Activated naive CD8-positive, alpha-beta T cell treated with anti-CD3 and anti-CD28 coated beads for 36 hours (primary cell): Measurements from ENCODE around the gene TMOD3. TPM values are rescaled to one million over a fixed set of nuclear protein-coding genes. Genes with fewer than 3 reads are reported as not detected.

Experiments
- DNase-seq: peaks from one replicate; pipeline ENCODE4 v3.0.0; 2021
- H3K27ac Mint-ChIP-seq: one replicate; pipeline ENCODE4 v1.8.0; 2022; ENCODE audit warnings: mild to moderate bottlenecking, moderate library complexity, mixed read lengths
- H3K27me3 Mint-ChIP-seq: one replicate; pipeline ENCODE4 v1.8.0; 2022; ENCODE audit warnings: mild to moderate bottlenecking, mixed read lengths
- H3K36me3 Mint-ChIP-seq: one replicate; pipeline ENCODE4 v1.8.0; 2021; ENCODE audit warnings: mild to moderate bottlenecking, mixed read lengths
- H3K4me1 Mint-ChIP-seq: one replicate; pipeline ENCODE4 v1.8.0; 2021; ENCODE audit warnings: mixed read lengths
- H3K4me3 Mint-ChIP-seq: one replicate; pipeline ENCODE4 v1.8.0; 2022; ENCODE audit warnings: mild to moderate bottlenecking, moderate library complexity, mixed read lengths
- H3K9me3 Mint-ChIP-seq: one replicate; pipeline ENCODE4 v1.8.0; 2022; ENCODE audit warnings: mixed read lengths
- total RNA-seq, 2 experiments: library from RNA; stranded (reverse); gene quantifications; one replicate each; pipeline ENCODE4 v1.2.3, GENCODE V29; 2021

TMOD3 gene
- total RNA-seq, 2 experiments from 2014 or later = 45.9 to 48.9 TPM

GRCh38 chr15:51889486-51889885 lies 60.0 kb downstream of the TMOD3 start:
- no peak for DNase-seq
- peaks cover 27% of the 10 kb centered on the region for H3K36me3 Mint-ChIP-seq
- peaks cover 3% of the 10 kb centered on the region for H3K4me1 Mint-ChIP-seq
- no peaks in the 10 kb centered on the region for H3K27me3 Mint-ChIP-seq
- no peak overlapping the region for H3K27ac Mint-ChIP-seq
- no peak overlapping the region for H3K4me3 Mint-ChIP-seq
- peaks cover 5% of the 10 kb centered on the region for H3K9me3 Mint-ChIP-seq

GRCh38 chr15:51904421-51904820 lies 75.0 kb downstream of the TMOD3 start:
- no peak overlapping the region for H3K27ac Mint-ChIP-seq
- DNase-seq = no peak
- no peaks in the 10 kb centered on the region for H3K27me3 Mint-ChIP-seq
- peaks cover 19% of the 10 kb centered on the region for H3K36me3 Mint-ChIP-seq
- no peak overlapping the region for H3K4me3 Mint-ChIP-seq
- no peaks in the 10 kb centered on the region for H3K9me3 Mint-ChIP-seq
- H3K4me1 Mint-ChIP-seq = no peaks in the 10 kb centered on the region

GRCh38 chr15:51904931-51905330 lies 75.5 kb downstream of the TMOD3 start:
- no peaks in the 10 kb centered on the region for H3K4me1 Mint-ChIP-seq

GRCh38 chr15:51907136-51907862 lies 77.8 kb downstream of the TMOD3 start:
- H3K9me3 Mint-ChIP-seq = no peaks in the 10 kb centered on the region
- peaks cover 17% of the 10 kb centered on the region for H3K36me3 Mint-ChIP-seq
- H3K27me3 Mint-ChIP-seq = no peaks in the 10 kb centered on the region
- H3K4me1 Mint-ChIP-seq = no peaks in the 10 kb centered on the region
- H3K4me3 Mint-ChIP-seq = no peak overlapping the region
- no peak for DNase-seq
- H3K27ac Mint-ChIP-seq = no peak overlapping the region

More at GRCh38 chr15:51904931-51905330, 75.5 kb downstream of the TMOD3 start:
- Mint-ChIP-seq H3K9me3 (no peaks in the 10 kb centered on the region), H3K27ac (no peak overlapping the region), H3K4me3 (no peak overlapping the region), H3K36me3 (peaks cover 20% of the 10 kb centered on the region), H3K27me3 (no peaks in the 10 kb centered on the region)
- no peak for DNase-seq

- Mint-ChIP-seq H3K36me3 (peaks cover 19% of the 10 kb centered on the region), H3K9me3 (no peaks in the 10 kb centered on the region), H3K27ac (no peak overlapping the region), H3K27me3 (no peaks in the 10 kb centered on the region), H3K4me1 (no peaks in the 10 kb centered on the region), H3K4me3 (no peak overlapping the region)
- no peak for DNase-seq
Measured at GRCh38 chr15:51908316-51908715, 78.9 kb downstream of the TMOD3 start.

GRCh38 chr15:51909584-51909983 lies 80.1 kb downstream of the TMOD3 start:
- Mint-ChIP-seq H3K4me1 (no peaks in the 10 kb centered on the region), H3K36me3 (peaks cover 16% of the 10 kb centered on the region), H3K27me3 (no peaks in the 10 kb centered on the region), H3K4me3 (no peak overlapping the region), H3K27ac (no peak overlapping the region), H3K9me3 (no peaks in the 10 kb centered on the region)
- DNase-seq = no peak

GRCh38 chr15:51912528-51912927 lies 83.1 kb downstream of the TMOD3 start:
- Mint-ChIP-seq H3K4me3 (no peak overlapping the region), H3K36me3 (peaks cover 10% of the 10 kb centered on the region), H3K4me1 (no peaks in the 10 kb centered on the region), H3K27ac (no peak overlapping the region), H3K27me3 (no peaks in the 10 kb centered on the region), H3K9me3 (no peaks in the 10 kb centered on the region)
- DNase-seq = no peak

GRCh38 chr15:51917493-51917892 lies 88.0 kb downstream of the TMOD3 start:
- H3K9me3 Mint-ChIP-seq = no peaks in the 10 kb centered on the region
- H3K4me3 Mint-ChIP-seq = no peak overlapping the region
- H3K27ac Mint-ChIP-seq = no peak overlapping the region
- DNase-seq = no peak
- no peaks in the 10 kb centered on the region for H3K27me3 Mint-ChIP-seq
- H3K4me1 Mint-ChIP-seq = no peaks in the 10 kb centered on the region
- H3K36me3 Mint-ChIP-seq = peaks cover 3% of the 10 kb centered on the region

- Mint-ChIP-seq H3K27ac (no peak overlapping the region), H3K4me3 (no peak overlapping the region), H3K9me3 (no peaks in the 10 kb centered on the region), H3K27me3 (no peaks in the 10 kb centered on the region), H3K36me3 (no peaks in the 10 kb centered on the region), H3K4me1 (no peaks in the 10 kb centered on the region)
- no peak for DNase-seq
Measured at GRCh38 chr15:51924156-51925068, 95.0 kb downstream of the TMOD3 start.

- no peak overlapping the region for H3K4me3 Mint-ChIP-seq
- H3K36me3 Mint-ChIP-seq = no peaks in the 10 kb centered on the region
- H3K27ac Mint-ChIP-seq = no peak overlapping the region
- H3K4me1 Mint-ChIP-seq = no peaks in the 10 kb centered on the region
- H3K9me3 Mint-ChIP-seq = no peaks in the 10 kb centered on the region
- no peaks in the 10 kb centered on the region for H3K27me3 Mint-ChIP-seq
- DNase-seq = no peak
Measured at GRCh38 chr15:51926809-51927208, 97.4 kb downstream of the TMOD3 start.

- peaks cover 6% of the 10 kb centered on the region for H3K4me1 Mint-ChIP-seq
- H3K27me3 Mint-ChIP-seq = no peaks in the 10 kb centered on the region
- DNase-seq = no peak
- no peaks in the 10 kb centered on the region for H3K9me3 Mint-ChIP-seq
- no peak overlapping the region for H3K4me3 Mint-ChIP-seq
- peaks cover 3% of the 10 kb centered on the region for H3K36me3 Mint-ChIP-seq
- no peak overlapping the region for H3K27ac Mint-ChIP-seq
Measured at GRCh38 chr15:51931016-51931415, 101.6 kb downstream of the TMOD3 start.

- Mint-ChIP-seq H3K27ac (no peak overlapping the region), H3K4me3 (no peak overlapping the region), H3K36me3 (peaks cover 7% of the 10 kb centered on the region), H3K9me3 (no peaks in the 10 kb centered on the region), H3K4me1 (peaks cover 8% of the 10 kb centered on the region), H3K27me3 (no peaks in the 10 kb centered on the region)
- no peak for DNase-seq
Measured at GRCh38 chr15:51931638-51932037, 102.2 kb downstream of the TMOD3 start.

GRCh38 chr15:51932161-51932560 lies 102.7 kb downstream of the TMOD3 start:
- H3K27me3 Mint-ChIP-seq = no peaks in the 10 kb centered on the region
- no peak overlapping the region for H3K4me3 Mint-ChIP-seq
- no peak overlapping the region for H3K27ac Mint-ChIP-seq
- peaks cover 8% of the 10 kb centered on the region for H3K4me1 Mint-ChIP-seq
- H3K36me3 Mint-ChIP-seq = peaks cover 7% of the 10 kb centered on the region
- DNase-seq = no peak
- no peaks in the 10 kb centered on the region for H3K9me3 Mint-ChIP-seq

- no peaks in the 10 kb centered on the region for H3K9me3 Mint-ChIP-seq
- H3K4me1 Mint-ChIP-seq = peaks cover 8% of the 10 kb centered on the region
- no peak for DNase-seq
- no peak overlapping the region for H3K4me3 Mint-ChIP-seq
- H3K27ac Mint-ChIP-seq = peak overlapping the region; percentile 64
- no peaks in the 10 kb centered on the region for H3K27me3 Mint-ChIP-seq
- peaks cover 14% of the 10 kb centered on the region for H3K36me3 Mint-ChIP-seq
Measured at GRCh38 chr15:51935466-51936104, 106.1 kb downstream of the TMOD3 start.

- Mint-ChIP-seq H3K27me3 (no peaks in the 10 kb centered on the region), H3K4me1 (peaks cover 8% of the 10 kb centered on the region), H3K36me3 (peaks cover 14% of the 10 kb centered on the region), H3K27ac (peak overlapping the region; percentile 20), H3K4me3 (no peak overlapping the region), H3K9me3 (no peaks in the 10 kb centered on the region)
- DNase-seq = no peak
Measured at GRCh38 chr15:51936105-51936478, 106.6 kb downstream of the TMOD3 start.
